ENCODE data around the gene LCE2D. TPM values are rescaled to one million over a fixed set of nuclear protein-coding genes. Genes with fewer than 3 reads are reported as not detected.
"Not testable (repeated sequence)": the region's sequence is repeated elsewhere in the genome, so short reads cannot be mapped to it uniquely, and the experiment has no call there.

The LCE2D gene
- total RNA-seq, 1 donor from 2014 or later, result not detected

- no peak overlapping the region for H3K4me3 Mint-ChIP-seq (ENCODE audit: unreplicated experiment)
- H3K9me3 Mint-ChIP-seq (ENCODE audit: unreplicated experiment), result peaks cover 2% of the 10 kb centered on the region
- no peak overlapping the region for H3K27ac Mint-ChIP-seq (ENCODE audit: unreplicated experiment)
- H3K36me3 Mint-ChIP-seq (ENCODE audit: unreplicated experiment), result no peaks in the 10 kb centered on the region
- no peaks in the 10 kb centered on the region for H3K4me1 Mint-ChIP-seq (ENCODE audit: low read depth, unreplicated experiment)
- no peaks in the 10 kb centered on the region for H3K27me3 Mint-ChIP-seq (ENCODE audit: unreplicated experiment)
- TF ChIP-seq CTCF (IDR thresholded peaks at IDR 0.05; ENCODE audit: partially characterized antibody, unreplicated experiment), result no peak
- no peak for DNase-seq
Measured at GRCh38 chr1:152681616-152682015, 18.4 kb downstream of the LCE2D start.

GRCh38 chr1:152683846-152684245 is 20.7 kb downstream of the LCE2D start:
- H3K4me1 Mint-ChIP-seq (ENCODE audit: low read depth, unreplicated experiment), result no peaks in the 10 kb centered on the region
- H3K27me3 Mint-ChIP-seq (ENCODE audit: unreplicated experiment), result peaks cover 3% of the 10 kb centered on the region
- TF ChIP-seq CTCF (IDR thresholded peaks at IDR 0.05; ENCODE audit: partially characterized antibody, unreplicated experiment), result no peak
- H3K4me3 Mint-ChIP-seq (ENCODE audit: unreplicated experiment), result no peak overlapping the region
- H3K36me3 Mint-ChIP-seq (ENCODE audit: unreplicated experiment), result no peaks in the 10 kb centered on the region
- no peak overlapping the region for H3K27ac Mint-ChIP-seq (ENCODE audit: unreplicated experiment)
- H3K9me3 Mint-ChIP-seq (ENCODE audit: unreplicated experiment), result peaks cover 3% of the 10 kb centered on the region
- DNase-seq, result no peak

GRCh38 chr1:152685823-152686222 is 22.6 kb downstream of the LCE2D start, which contains the start of gene LCE2B:
Gene LCE2B (plus strand): TSS chr1:152686123. CDS start chr1:152686844, 721 bp downstream.
- not testable (repeated sequence) for H3K4me1 Mint-ChIP-seq (ENCODE audit: low read depth, unreplicated experiment); H3K36me3 Mint-ChIP-seq (ENCODE audit: unreplicated experiment); H3K27me3 Mint-ChIP-seq (ENCODE audit: unreplicated experiment); DNase-seq; H3K9me3 Mint-ChIP-seq (ENCODE audit: unreplicated experiment); H3K4me3 Mint-ChIP-seq (ENCODE audit: unreplicated experiment); H3K27ac Mint-ChIP-seq (ENCODE audit: unreplicated experiment)

- H3K4me1 Mint-ChIP-seq (ENCODE audit: low read depth, unreplicated experiment), result peaks cover 4% of the 10 kb centered on the region
- no peak for TF ChIP-seq CTCF (IDR thresholded peaks at IDR 0.05; ENCODE audit: partially characterized antibody, unreplicated experiment)
- H3K9me3 Mint-ChIP-seq (ENCODE audit: unreplicated experiment), result no peaks in the 10 kb centered on the region
- no peak within 1 kb of the TSS for H3K27ac Mint-ChIP-seq (ENCODE audit: unreplicated experiment)
- H3K4me3 Mint-ChIP-seq (ENCODE audit: unreplicated experiment), result no peak within 1 kb of the TSS
- DNase-seq, result no peak
- no peaks in the 10 kb centered on the region for H3K27me3 Mint-ChIP-seq (ENCODE audit: unreplicated experiment)
- H3K36me3 Mint-ChIP-seq (ENCODE audit: unreplicated experiment), result no peaks in the 10 kb centered on the region
Measured at GRCh38 chr1:152697701-152698600, 34.8 kb downstream of the LCE2D start, which contains the start of gene LCE2A. Gene LCE2A (plus strand): TSS chr1:152698345. CDS start chr1:152698902, 557 bp downstream.

- H3K36me3 Mint-ChIP-seq (ENCODE audit: unreplicated experiment), result no peaks in the 10 kb centered on the region
- H3K27ac Mint-ChIP-seq (ENCODE audit: unreplicated experiment), result no peak overlapping the region
- H3K9me3 Mint-ChIP-seq (ENCODE audit: unreplicated experiment), result no peaks in the 10 kb centered on the region
- no peak overlapping the region for H3K4me3 Mint-ChIP-seq (ENCODE audit: unreplicated experiment)
- no peak for DNase-seq
- H3K4me1 Mint-ChIP-seq (ENCODE audit: low read depth, unreplicated experiment), result peaks cover 4% of the 10 kb centered on the region
- no peaks in the 10 kb centered on the region for H3K27me3 Mint-ChIP-seq (ENCODE audit: unreplicated experiment)
- no peak for TF ChIP-seq CTCF (IDR thresholded peaks at IDR 0.05; ENCODE audit: partially characterized antibody, unreplicated experiment)
Measured at GRCh38 chr1:152699746-152700145, 36.6 kb downstream of the LCE2D start.
